Breast epithelium (tissue), 4 donors: Measurements from ENCODE around the gene CLSTN1. TPM values are rescaled to one million over a fixed set of nuclear protein-coding genes. Genes with fewer than 3 reads are reported as not detected.
"Not testable (repeated sequence)": the region's sequence is repeated elsewhere in the genome, so short reads cannot be mapped to it uniquely, and the experiment has no call there.

ENCODE experiments used
- DNase-seq, 2 donors: peaks; one replicate each; pipeline ENCODE4 v3.0.0-alpha.2; 2019; ENCODE audit warnings: low spot score in 2 of 2
- H3K27ac ChIP-seq, 2 donors: fragments of 200-600 bp; sonication (generic) in 1 of 2; one replicate each; pipeline ENCODE4 v1.5.1; 2016 to 2019; ENCODE audit warnings: mild to moderate bottlenecking in 1 of 2
- H3K27me3 ChIP-seq, 2 donors: fragments of 200-600 bp; sonication (generic) in 1 of 2; one replicate each; pipeline versions ENCODE4 v1.5.1 to v1.6.0; 2017 to 2019; ENCODE audit warnings: control low read depth in 1 of 2, mild to moderate bottlenecking in 1 of 2
- H3K36me3 ChIP-seq: fragments of 200-600 bp; one replicate; pipeline ENCODE4 v1.5.1; 2019
- H3K4me1 ChIP-seq, 2 donors: fragments of 200-600 bp; sonication (generic); one replicate each; pipeline ENCODE4 v1.5.1; 2016 to 2019; ENCODE audit warnings: control low read depth in 1 of 2
- H3K4me3 ChIP-seq, 3 donors: fragments of 200-600 bp; sonication (generic); 1 replicate in 2 of 3; 2 replicates in 1 of 3; pipeline ENCODE4 v1.5.1; 2016 to 2019; ENCODE audit warnings: mild to moderate bottlenecking in 3 of 3, moderate library complexity in 2 of 3
- H3K9me3 ChIP-seq, 2 donors: fragments of 200-600 bp; sonication (generic) in 1 of 2; one replicate each; pipeline ENCODE4 v1.5.1; 2016 to 2019; ENCODE audit warnings: control low read depth in 1 of 2
- CTCF ChIP-seq, 3 donors: fragments of 450-650 bp; IDR thresholded peaks; one replicate each; pipeline ENCODE4 v1.5.1; 2016 to 2017; ENCODE audit warnings: antibody characterized with exemption in 3 of 3, mild to moderate bottlenecking in 3 of 3, moderate library complexity in 3 of 3
- POLR2A ChIP-seq: fragments of 450-650 bp; IDR thresholded peaks from one replicate; pipeline ENCODE4 v1.6.1; 2016; ENCODE audit warnings: antibody characterized with exemption, mild to moderate bottlenecking, moderate library complexity
- POLR2AphosphoS5 ChIP-seq, 3 donors: sonication (generic); formaldehyde crosslinking; IDR thresholded peaks; one replicate each; pipeline ENCODE4 v1.6.1; 2017; ENCODE audit warnings: antibody characterized with exemption in 3 of 3
- intact Hi-C: fragments of 100-400 bp; cut with DNase I; formaldehyde crosslinking; loops from one replicate; pipeline ENCODE4 v1.15.1; 2023; ENCODE audit warnings: low total_unique reads
- total RNA-seq, 3 donors: library from RNA; depleted of rRNA; stranded (reverse); fragments of >200 nt; gene quantifications; one replicate each; pipeline ENCODE4 v1.1.0, GENCODE V29; 2016

Gene CLSTN1
- total RNA-seq, 3 donors from 2014 or later: 25.4 to 47.5 (median 42.3) TPM

- Histone ChIP-seq H3K4me1 (no peaks in the 10 kb centered on the region), H3K4me3 (peak overlapping the region in 2 of 3 donors; percentile 31 to 49), H3K9me3 (no peaks in the 10 kb centered on the region), H3K27me3 (no peaks in the 10 kb centered on the region), H3K36me3 (no peaks in the 10 kb centered on the region), H3K27ac (peak overlapping the region; percentile 76 to 80)
- DNase-seq: peak in 1 of 2 donors; percentile 83
- intact Hi-C loops: no loop called here
- TF ChIP-seq POLR2A (no peak), POLR2AphosphoS5 (IDR thresholded peaks at IDR 0.05) (peak in 1 of 3 donors; percentile 30)
These were observed 106.4 kb downstream of the CLSTN1 start for GRCh38 chr1:9717193-9718005.

GRCh38 chr1:9716404-9717192, 107.2 kb downstream of the CLSTN1 start:
- DNase-seq: no peak
- H3K4me3 ChIP-seq: peak overlapping the region in 2 of 3 donors; percentile 31 to 49
- no peaks in the 10 kb centered on the region for H3K36me3 ChIP-seq
- H3K9me3 ChIP-seq: no peaks in the 10 kb centered on the region
- no peaks in the 10 kb centered on the region for H3K27me3 ChIP-seq
- TF ChIP-seq POLR2AphosphoS5 (IDR thresholded peaks at IDR 0.05): no peak
- no peak for TF ChIP-seq CTCF (IDR thresholded peaks at IDR 0.05)
- TF ChIP-seq POLR2A: no peak
- intact Hi-C loops: no loop called here
- no peaks in the 10 kb centered on the region for H3K4me1 ChIP-seq
- peak overlapping the region; percentile 76 to 80 for H3K27ac ChIP-seq

DNA sequence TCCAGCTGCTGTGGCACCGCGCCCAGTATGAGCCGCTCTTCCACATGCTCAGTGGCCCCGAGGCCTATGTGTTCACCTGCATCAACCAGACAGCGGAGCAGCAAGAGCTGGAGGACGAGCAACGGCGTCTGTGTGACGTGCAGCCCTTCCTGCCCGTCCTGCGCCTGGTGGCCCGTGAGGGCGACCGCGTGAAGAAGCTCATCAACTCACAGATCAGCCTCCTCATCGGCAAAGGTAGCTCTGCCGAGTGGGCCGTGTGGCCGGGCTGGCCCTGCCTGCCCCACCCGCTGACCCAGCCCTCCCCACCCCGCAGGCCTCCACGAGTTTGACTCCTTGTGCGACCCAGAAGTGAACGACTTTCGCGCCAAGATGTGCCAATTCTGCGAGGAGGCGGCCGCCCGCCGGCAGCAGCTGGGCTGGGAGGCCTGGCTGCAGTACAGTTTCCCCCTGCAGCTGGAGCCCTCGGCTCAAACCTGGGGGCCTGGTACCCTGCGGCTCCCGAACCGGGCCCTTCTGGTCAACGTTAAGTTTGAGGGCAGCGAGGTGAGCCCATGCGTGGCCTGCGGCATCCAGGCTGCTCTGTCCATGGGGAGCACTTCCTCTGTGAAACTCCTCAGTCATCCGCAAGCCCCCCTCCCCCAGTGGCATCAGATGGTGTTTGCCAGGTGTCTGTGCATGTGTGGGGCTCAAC, 108.1 kb downstream of the CLSTN1 start:
- intact Hi-C loops: no loop called here
- TF ChIP-seq POLR2AphosphoS5 (IDR thresholded peaks at IDR 0.05) (no peak), CTCF (IDR thresholded peaks at IDR 0.05) (no peak), POLR2A (no peak)
- Histone ChIP-seq H3K4me3 (no peak overlapping the region), H3K27me3 (no peaks in the 10 kb centered on the region), H3K4me1 (no peaks in the 10 kb centered on the region), H3K27ac (no peak overlapping the region), H3K9me3 (no peaks in the 10 kb centered on the region), H3K36me3 (no peaks in the 10 kb centered on the region)
- no peak for DNase-seq

DNA sequence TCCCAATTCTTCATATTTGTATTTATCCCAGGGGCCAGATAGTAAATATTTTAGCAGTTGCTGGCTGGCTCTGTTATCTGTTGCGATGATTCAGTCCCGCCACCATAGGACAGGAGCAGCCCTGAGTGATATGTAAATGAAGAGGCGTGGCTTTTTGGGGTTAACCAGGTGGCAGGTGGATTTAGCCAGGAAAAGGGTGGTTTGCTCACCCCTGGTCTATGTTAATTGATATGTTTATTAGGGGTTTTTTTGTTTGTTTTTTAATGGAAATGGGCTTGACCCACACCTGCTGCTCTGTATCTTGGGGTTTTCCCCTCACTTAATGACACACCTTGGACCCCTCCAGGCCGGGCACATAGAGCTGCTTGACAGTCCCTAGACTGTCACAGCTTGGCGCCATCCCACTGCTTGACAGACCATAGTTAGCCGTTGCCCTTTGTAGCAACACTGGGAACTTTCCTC, 109.5 kb downstream of the CLSTN1 start:
- H3K36me3 ChIP-seq: no peaks in the 10 kb centered on the region
- TF ChIP-seq POLR2AphosphoS5 (IDR thresholded peaks at IDR 0.05): no peak
- TF ChIP-seq CTCF (IDR thresholded peaks at IDR 0.05): no peak
- no peak for TF ChIP-seq POLR2A
- H3K27ac ChIP-seq: no peak overlapping the region
- H3K4me3 ChIP-seq: no peak overlapping the region
- no peaks in the 10 kb centered on the region for H3K4me1 ChIP-seq
- no peaks in the 10 kb centered on the region for H3K9me3 ChIP-seq
- H3K27me3 ChIP-seq: no peaks in the 10 kb centered on the region
- intact Hi-C loops: no loop called here
- DNase-seq: no peak

GRCh38 chr1:9712767-9713166, 111.0 kb downstream of the CLSTN1 start:
- H3K4me3 ChIP-seq, H3K27ac ChIP-seq, H3K9me3 ChIP-seq, H3K36me3 ChIP-seq, DNase-seq, intact Hi-C loops, H3K27me3 ChIP-seq, H3K4me1 ChIP-seq: not testable (repeated sequence)
